Measurements from ENCODE around the gene ZNF419.
"Not testable (repeated sequence)": the region's sequence is repeated elsewhere in the genome, so short reads cannot be mapped to it uniquely, and the experiment has no call there.

- not testable (repeated sequence) for TF ChIP-seq CTCF (IDR thresholded peaks at IDR 0.05)
- peak; percentile 56 for TF ChIP-seq POLR2A (IDR thresholded peaks at IDR 0.05)
These were observed 12.3 kb downstream of the ZNF419 start, which contains the start of gene ZNF773 for GRCh38 chr19:57499680-57500395.
